RWPE1 (cell line): ENCODE measurements around the gene KCNG4.

ENCODE experiments used
- CTCF ChIA-PET: fragments of 350-600 bp; sonication (Branson Sonifier 250); formaldehyde crosslinking; extraction: SDS; loops from one replicate; lab custom pipeline; 2021; lab: Yijun Ruan, JAX
- POLR2A ChIA-PET: fragments of 400-600 bp; formaldehyde crosslinking; extraction: SDS; loops from one replicate; lab custom pipeline; 2020; ENCODE audit warnings: antibody characterized with exemption; ENCODE audit not compliant: low non-redundant PET; lab: Yijun Ruan, JAX
- DNase-seq: peaks from one replicate; pipeline ENCODE4 v3.0.0; 2012; ENCODE audit warnings: low spot score
- H3K27ac ChIP-seq: fragments of 450-650 bp; 2 replicates; pipeline ENCODE4 v1.5.1; 2017
- TF ChIP-seq, protein P1 (sequence below): fragments of 450-650 bp; conservative IDR thresholded peaks from 2 replicates; pipeline ENCODE4 v1.5.1; 2017; ENCODE audit warnings: low read depth, mild to moderate bottlenecking

KCNG4 gene

DNA sequence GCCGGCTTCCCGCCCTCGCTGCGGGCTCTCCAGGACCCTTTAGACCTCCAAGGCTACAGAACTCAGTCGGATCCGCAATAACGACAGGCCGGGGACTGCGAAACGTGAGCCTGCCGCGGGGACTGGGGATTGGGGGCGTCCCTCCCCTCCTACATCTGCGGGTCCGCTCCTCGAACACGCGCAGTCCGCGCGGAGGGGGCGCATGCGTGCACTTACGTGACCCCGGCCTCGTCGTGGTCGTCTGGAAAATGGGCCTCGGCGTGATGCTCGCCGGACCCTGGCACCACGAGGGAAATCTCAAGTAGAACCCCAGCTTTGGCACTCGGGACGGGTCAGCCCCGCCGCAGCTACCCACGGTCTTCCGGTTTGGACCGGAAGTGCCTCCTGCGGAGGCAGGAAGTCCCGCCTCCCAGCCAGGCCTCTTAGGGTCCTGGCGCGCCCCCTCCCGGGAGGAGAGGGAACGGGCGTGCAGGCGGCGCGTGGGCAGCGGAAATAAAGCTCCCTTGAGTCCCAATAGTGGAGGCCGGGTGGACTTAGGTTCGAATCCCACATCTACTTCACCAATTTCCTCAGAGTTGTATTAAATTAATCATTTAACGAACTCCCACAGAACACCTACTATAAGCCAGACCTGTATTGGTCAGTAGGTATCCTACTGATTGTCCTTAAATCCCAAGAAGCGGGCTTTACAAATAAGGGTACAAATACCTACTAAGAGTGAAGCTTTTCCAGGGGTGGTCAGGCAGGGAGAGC is 53.0 kb downstream of the KCNG4 start, which contains the start of gene TAF1C:
Gene TAF1C, minus strand, starts transcription at position 373 of the 753 bp plus-strand sequence. CDS start 2,069 bp downstream, outside the sequence.
- ChIA-PET POLR2A (interaction anchor here (0.6 kb wide), 1 partner anchor 70 kb away, joined by 5 read pairs; the partner anchor contains the start of gene MBTPS1), CTCF (interaction anchor here (0.5 to 1.9 kb wide), 31 partner anchors 9 to 742 kb away, joined by 3 to 37 read pairs (median 4); partner anchors contain the start of gene MBTPS1)
- H3K27ac ChIP-seq: peak within 1 kb of the TSS; percentile 66
- TF ChIP-seq, protein P1, sequence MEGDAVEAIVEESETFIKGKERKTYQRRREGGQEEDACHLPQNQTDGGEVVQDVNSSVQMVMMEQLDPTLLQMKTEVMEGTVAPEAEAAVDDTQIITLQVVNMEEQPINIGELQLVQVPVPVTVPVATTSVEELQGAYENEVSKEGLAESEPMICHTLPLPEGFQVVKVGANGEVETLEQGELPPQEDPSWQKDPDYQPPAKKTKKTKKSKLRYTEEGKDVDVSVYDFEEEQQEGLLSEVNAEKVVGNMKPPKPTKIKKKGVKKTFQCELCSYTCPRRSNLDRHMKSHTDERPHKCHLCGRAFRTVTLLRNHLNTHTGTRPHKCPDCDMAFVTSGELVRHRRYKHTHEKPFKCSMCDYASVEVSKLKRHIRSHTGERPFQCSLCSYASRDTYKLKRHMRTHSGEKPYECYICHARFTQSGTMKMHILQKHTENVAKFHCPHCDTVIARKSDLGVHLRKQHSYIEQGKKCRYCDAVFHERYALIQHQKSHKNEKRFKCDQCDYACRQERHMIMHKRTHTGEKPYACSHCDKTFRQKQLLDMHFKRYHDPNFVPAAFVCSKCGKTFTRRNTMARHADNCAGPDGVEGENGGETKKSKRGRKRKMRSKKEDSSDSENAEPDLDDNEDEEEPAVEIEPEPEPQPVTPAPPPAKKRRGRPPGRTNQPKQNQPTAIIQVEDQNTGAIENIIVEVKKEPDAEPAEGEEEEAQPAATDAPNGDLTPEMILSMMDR: peak; percentile 96
- DNase-seq: peak; percentile 93

GRCh38 chr16:84184775-84185174 is 55.0 kb downstream of the KCNG4 start:
- DNase-seq: no peak
- TF ChIP-seq, protein P1: no peak
- ChIA-PET CTCF (interaction anchor here (0.6 to 1.5 kb wide), 3 partner anchors 9 to 432 kb away, joined by 3 to 6 read pairs (median 5); no protein-coding TSS in a partner anchor), POLR2A (no interaction called here)
- no peak overlapping the region; the same call in 1 of the 2 replicates for H3K27ac ChIP-seq

GRCh38 chr16:84183911-84184591 is 55.8 kb downstream of the KCNG4 start:
- CTCF ChIA-PET: interaction anchor here (0.6 to 1.5 kb wide), 6 partner anchors 15 to 433 kb away, joined by 3 to 6 read pairs (median 6); partner anchors contain the start of gene MBTPS1
- POLR2A ChIA-PET: no interaction called here
- no peak for DNase-seq
- H3K27ac ChIP-seq: no peak overlapping the region
- TF ChIP-seq, protein P1: no peak

GRCh38 chr16:84183572-84183875 is 56.3 kb downstream of the KCNG4 start:
- TF ChIP-seq, protein P1: no peak
- DNase-seq: no peak
- ChIA-PET POLR2A (no interaction called here), CTCF (interaction anchor here (1.5 kb wide), 2 partner anchors 14 to 433 kb away, joined by 3 to 6 read pairs; no protein-coding TSS in a partner anchor)
- H3K27ac ChIP-seq: no peak overlapping the region

GRCh38 chr16:84182680-84183571 is 56.9 kb downstream of the KCNG4 start:
- POLR2A ChIA-PET: no interaction called here
- TF ChIP-seq, protein P1: no peak

More at GRCh38 chr16:84182680-84183571, 56.9 kb downstream of the KCNG4 start:
- CTCF ChIA-PET: interaction anchor here (0.6 to 1.5 kb wide), 4 partner anchors 13 to 434 kb away, joined by 3 to 6 read pairs (median 3); no protein-coding TSS in a partner anchor
- DNase-seq: no peak
- H3K27ac ChIP-seq: no peak overlapping the region
